ENCODE measurements around the gene ZBTB20. TPM values are rescaled to one million over a fixed set of nuclear protein-coding genes. Genes with fewer than 3 reads are reported as not detected.

The ZBTB20 gene
- total and polyA plus RNA-seq, 2 experiments from 2014 or later: 15.7 to 37.3 TPM

- no peak overlapping the region for H3K27ac ChIP-seq
- TF ChIP-seq CTCF (IDR thresholded peaks at IDR 0.05; ENCODE audit: low read depth, low read length): no peak
- no peaks in the 10 kb centered on the region for H3K9me3 ChIP-seq (ENCODE audit: low read depth)
- no peak overlapping the region for H3K4me3 ChIP-seq
- H3K4me1 ChIP-seq (ENCODE audit: low read depth): no peaks in the 10 kb centered on the region
- DNase-seq (ENCODE audit: low read depth in 1 of 2, low spot score in 1 of 2): no peak
- peaks cover 11% of the 10 kb centered on the region for H3K36me3 ChIP-seq
- no peaks in the 10 kb centered on the region for H3K27me3 ChIP-seq
Measured at GRCh38 chr3:114350271-114350670, 796.8 kb downstream of the ZBTB20 start.

- DNase-seq (ENCODE audit: low read depth in 1 of 2, low spot score in 1 of 2): no peak
- Histone ChIP-seq H3K4me1 (ENCODE audit: low read depth) (no peaks in the 10 kb centered on the region), H3K9me3 (ENCODE audit: low read depth) (no peaks in the 10 kb centered on the region), H3K27me3 (no peaks in the 10 kb centered on the region), H3K27ac (no peak overlapping the region), H3K36me3 (peaks cover 8% of the 10 kb centered on the region), H3K4me3 (no peak overlapping the region)
- no peak for TF ChIP-seq CTCF (IDR thresholded peaks at IDR 0.05; ENCODE audit: low read depth, low read length)
Measured at GRCh38 chr3:114344492-114344891, 802.6 kb downstream of the ZBTB20 start.

- no peak for TF ChIP-seq CTCF (IDR thresholded peaks at IDR 0.05; ENCODE audit: low read depth, low read length)
- H3K9me3 ChIP-seq (ENCODE audit: low read depth): no peaks in the 10 kb centered on the region
- H3K36me3 ChIP-seq: peaks cover 4% of the 10 kb centered on the region
- H3K27me3 ChIP-seq: no peaks in the 10 kb centered on the region
- H3K4me1 ChIP-seq (ENCODE audit: low read depth): no peaks in the 10 kb centered on the region
- no peak overlapping the region for H3K4me3 ChIP-seq
- H3K27ac ChIP-seq: no peak overlapping the region
- DNase-seq (ENCODE audit: low read depth in 1 of 2, low spot score in 1 of 2): no peak
Measured at GRCh38 chr3:114338651-114339357, 808.3 kb downstream of the ZBTB20 start.

- Histone ChIP-seq H3K4me1 (ENCODE audit: low read depth) (no peaks in the 10 kb centered on the region), H3K36me3 (peaks cover 4% of the 10 kb centered on the region), H3K27ac (no peak overlapping the region), H3K9me3 (ENCODE audit: low read depth) (no peaks in the 10 kb centered on the region), H3K4me3 (no peak overlapping the region), H3K27me3 (no peaks in the 10 kb centered on the region)
- no peak for DNase-seq (ENCODE audit: low read depth in 1 of 2, low spot score in 1 of 2)
- no peak for TF ChIP-seq CTCF (IDR thresholded peaks at IDR 0.05; ENCODE audit: low read depth, low read length)
Measured at GRCh38 chr3:114336857-114337256, 810.2 kb downstream of the ZBTB20 start.

- H3K4me1 ChIP-seq (ENCODE audit: low read depth): no peaks in the 10 kb centered on the region
- H3K27ac ChIP-seq: no peak overlapping the region
- peak; percentile 47 for TF ChIP-seq CTCF (IDR thresholded peaks at IDR 0.05; ENCODE audit: low read depth, low read length)
- no peak overlapping the region for H3K4me3 ChIP-seq
- peaks cover 4% of the 10 kb centered on the region for H3K36me3 ChIP-seq
- no peaks in the 10 kb centered on the region for H3K27me3 ChIP-seq
- no peaks in the 10 kb centered on the region for H3K9me3 ChIP-seq (ENCODE audit: low read depth)
- peak in 1 of 2 donors; percentile 15 for DNase-seq (ENCODE audit: low read depth in 1 of 2, low spot score in 1 of 2)
Measured at GRCh38 chr3:114336122-114336697, 810.9 kb downstream of the ZBTB20 start.
